Body of pancreas (tissue), 4 donors: ENCODE data around the gene GRM8. TPM values are rescaled to one million over a fixed set of nuclear protein-coding genes. Genes with fewer than 3 reads are reported as not detected.
A peak's percentile ranks its signal among the peaks of the same experiment; 100 is the strongest.

Experiments used
- ATAC-seq: fragments of 150-250 bp; one replicate; pipeline ENCODE4 v1.9.1; 2016
- DNase-seq, 4 donors: peaks; one replicate each; pipeline ENCODE4 v3.0.0-alpha.2; 2019
- H3K27ac ChIP-seq, 4 donors: fragments of 200-600 bp; sonication (generic); 1 replicate in 3 of 4; 2 replicates in 1 of 4; pipeline versions ENCODE4 v1.5.1 to v1.6.1; 2016 to 2019; ENCODE audit warnings: mild to moderate bottlenecking in 1 of 4, mixed read lengths in 1 of 4, moderate library complexity in 1 of 4
- H3K27me3 ChIP-seq, 2 donors: fragments of 200-600 bp; sonication (generic); one replicate each; pipeline ENCODE4 v1.6.0; 2016; ENCODE audit warnings: mild to moderate bottlenecking in 1 of 2
- H3K36me3 ChIP-seq, 2 donors: fragments of 200-600 bp; sonication (generic); replicated peaks in 1 of 2; 2 replicates each; pipeline ENCODE4 v1.5.1; 2016; ENCODE audit warnings: low read depth in 2 of 2; ENCODE audit not compliant: insufficient read depth in 1 of 2
- H3K4me1 ChIP-seq: fragments of 200-600 bp; sonication (generic); one replicate; pipeline ENCODE4 v1.6.0; 2016
- H3K4me3 ChIP-seq, 2 donors: fragments of 200-600 bp; sonication (generic); 1 replicate in 1 of 2; 2 replicates in 1 of 2; pipeline ENCODE4 v1.5.1; 2016 to 2019
- H3K9me3 ChIP-seq, 3 donors: fragments of 200-600 bp; sonication (generic); 1 replicate in 2 of 3; 2 replicates in 1 of 3; pipeline ENCODE4 v1.5.1; 2016
- CTCF ChIP-seq, 7 experiments: fragments of 450-650 bp in 4 of 7; fragments of 200-600 bp in 3 of 7; sonication (generic) in 3 of 7; IDR thresholded peaks; one replicate each; pipeline ENCODE4 v1.5.1; 2016 to 2019; ENCODE audit warnings: antibody characterized with exemption in 7 of 7
- POLR2A ChIP-seq, 3 donors: fragments of 450-650 bp; IDR thresholded peaks; one replicate each; pipeline ENCODE4 v1.6.1; 2016; ENCODE audit warnings: antibody characterized with exemption in 3 of 3, mild to moderate bottlenecking in 2 of 3
- WGBS, 2 donors: methylation state at CpG; one replicate each; pipeline ENCODE4 v1.1.5; 2017; 5-methylcytosine and 5-hydroxymethylcytosine counted together
- intact Hi-C: fragments of 100-400 bp; cut with DNase I; formaldehyde crosslinking; loops from one replicate; pipeline ENCODE4 v1.15.1; 2023
- total RNA-seq, 2 donors: library from RNA; depleted of rRNA; stranded (reverse); fragments of >200 nt; gene quantifications; one replicate each; pipeline ENCODE4 v1.1.0, GENCODE V29; 2016

The GRM8 gene
- total RNA-seq, 2 donors from 2014 or later: 2.3 TPM; not detected in 1

GRCh38 chr7:127021857-127022256 is 230.9 kb downstream of the GRM8 start:
- Histone ChIP-seq H3K4me3 (no peak overlapping the region), H3K4me1 (no peaks in the 10 kb centered on the region), H3K9me3 (no peaks in the 10 kb centered on the region), H3K36me3 (no peaks in the 10 kb centered on the region), H3K27ac (no peak overlapping the region), H3K27me3 (no peaks in the 10 kb centered on the region)
- WGBS, 2 donors: 19 to 22% methylated on average over 1 of the region's 1 CpG
- ATAC-seq (no peak), DNase-seq (peak in 2 of 4 donors; percentile 13 to 33)
- intact Hi-C loops: no loop called here
- no peak for TF ChIP-seq POLR2A (IDR thresholded peaks at IDR 0.05)
- TF ChIP-seq CTCF (IDR thresholded peaks at IDR 0.05): no peak

- Histone ChIP-seq H3K9me3 (no peaks in the 10 kb centered on the region), H3K4me1 (no peaks in the 10 kb centered on the region), H3K27me3 (no peaks in the 10 kb centered on the region), H3K4me3 (no peak overlapping the region), H3K27ac (no peak overlapping the region), H3K36me3 (no peaks in the 10 kb centered on the region)
- intact Hi-C loops: no loop called here
- ATAC-seq: no peak
- TF ChIP-seq CTCF (IDR thresholded peaks at IDR 0.05) (no peak), POLR2A (IDR thresholded peaks at IDR 0.05) (no peak)
- no peak for DNase-seq
These were observed 231.6 kb downstream of the GRM8 start for GRCh38 chr7:127021019-127021738.

- no peaks in the 10 kb centered on the region for H3K9me3 ChIP-seq
These were observed 233.9 kb downstream of the GRM8 start for GRCh38 chr7:127018889-127019288.

GRCh38 chr7:127017196-127017595 is 235.5 kb downstream of the GRM8 start:
- DNase-seq: no peak
- H3K4me3 ChIP-seq: no peak overlapping the region
- TF ChIP-seq POLR2A (IDR thresholded peaks at IDR 0.05) (no peak), CTCF (IDR thresholded peaks at IDR 0.05) (no peak)
- H3K4me1 ChIP-seq: no peaks in the 10 kb centered on the region
- no peak for ATAC-seq
- H3K36me3 ChIP-seq: no peaks in the 10 kb centered on the region
- no peaks in the 10 kb centered on the region for H3K9me3 ChIP-seq
- WGBS, 2 donors: 78 to 81% methylated on average over 2 of the region's 2 CpGs
- intact Hi-C loops: no loop called here
- H3K27ac ChIP-seq: no peak overlapping the region
- H3K27me3 ChIP-seq: no peaks in the 10 kb centered on the region

More at GRCh38 chr7:127018889-127019288, 233.9 kb downstream of the GRM8 start:
- Histone ChIP-seq H3K4me3 (no peak overlapping the region), H3K27ac (no peak overlapping the region), H3K27me3 (no peaks in the 10 kb centered on the region), H3K4me1 (no peaks in the 10 kb centered on the region), H3K36me3 (no peaks in the 10 kb centered on the region)
- no peak for DNase-seq
- intact Hi-C loops: no loop called here
- WGBS, 2 donors: 74 to 75% methylated on average over 2 of the region's 2 CpGs
- TF ChIP-seq POLR2A (IDR thresholded peaks at IDR 0.05) (no peak), CTCF (IDR thresholded peaks at IDR 0.05) (no peak)
- no peak for ATAC-seq

GRCh38 chr7:127000725-127001124 is 252.0 kb downstream of the GRM8 start:
- no peaks in the 10 kb centered on the region for H3K36me3 ChIP-seq
- H3K9me3 ChIP-seq: no peaks in the 10 kb centered on the region
- DNase-seq: no peak
- ATAC-seq: no peak
- intact Hi-C loops: no loop called here
- no peak overlapping the region for H3K4me3 ChIP-seq
- no peaks in the 10 kb centered on the region for H3K27me3 ChIP-seq
- H3K27ac ChIP-seq: no peak overlapping the region
- WGBS, 2 donors: 89 to 93% methylated on average over 3 of the region's 3 CpGs
- TF ChIP-seq CTCF (IDR thresholded peaks at IDR 0.05) (no peak), POLR2A (IDR thresholded peaks at IDR 0.05) (no peak)
- no peaks in the 10 kb centered on the region for H3K4me1 ChIP-seq
